ENCODE results near the gene CNOT11.
A peak's percentile ranks its signal among the peaks of the same experiment; 100 is the strongest.

CNOT11 gene

GRCh38 chr2:101282980-101283379, 30.3 kb downstream of the CNOT11 start:
- no peak for DNase-seq

GRCh38 chr2:101286684-101287083, 34.0 kb downstream of the CNOT11 start:
- no peak for DNase-seq

- DNase-seq = no peak
Measured at GRCh38 chr2:101287303-101287702, 34.6 kb downstream of the CNOT11 start.

GRCh38 chr2:101290711-101291110, 38.0 kb downstream of the CNOT11 start:
- DNase-seq = no peak

- no peak for DNase-seq
Measured at GRCh38 chr2:101291973-101292372, 39.3 kb downstream of the CNOT11 start.

GRCh38 chr2:101293544-101293943, 40.9 kb downstream of the CNOT11 start:
- no peak for DNase-seq

GRCh38 chr2:101294861-101295260, 42.2 kb downstream of the CNOT11 start:
- DNase-seq = no peak

GRCh38 chr2:101295895-101296294, 43.2 kb downstream of the CNOT11 start:
- DNase-seq = no peak

- no peak for DNase-seq
Measured at GRCh38 chr2:101296371-101296770, 43.7 kb downstream of the CNOT11 start.

GRCh38 chr2:101297383-101297782, 44.7 kb downstream of the CNOT11 start:
- DNase-seq = no peak

GRCh38 chr2:101299604-101300003, 46.9 kb downstream of the CNOT11 start:
- no peak for DNase-seq

- no peak for DNase-seq
Measured at GRCh38 chr2:101300164-101300563, 47.5 kb downstream of the CNOT11 start.

GRCh38 chr2:101300836-101301235, 48.1 kb downstream of the CNOT11 start:
- no peak for DNase-seq

GRCh38 chr2:101302016-101302415, 49.3 kb downstream of the CNOT11 start:
- no peak for DNase-seq

- no peak for DNase-seq
Measured at GRCh38 chr2:101303688-101304087, 51.0 kb downstream of the CNOT11 start.

- DNase-seq = no peak
Measured at GRCh38 chr2:101305035-101305434, 52.3 kb downstream of the CNOT11 start.

GRCh38 chr2:101305492-101306078, 52.9 kb downstream of the CNOT11 start:
- no peak for DNase-seq

- no peak for DNase-seq
Measured at GRCh38 chr2:101306410-101306809, 53.7 kb downstream of the CNOT11 start.

GRCh38 chr2:101307503-101307902, 54.8 kb downstream of the CNOT11 start:
- no peak for DNase-seq

GRCh38 chr2:101307950-101308431, 55.3 kb downstream of the CNOT11 start:
- peak; percentile 35 for DNase-seq

- peak; percentile 89 for DNase-seq
Measured at GRCh38 chr2:101308432-101309210, 55.9 kb downstream of the CNOT11 start, which contains the start of gene RNF149. TSS of gene RNF149 (minus strand) at chr2:101308701. CDS start at chr2:101308588, 113 bp downstream.

- DNase-seq = no peak
Measured at GRCh38 chr2:101310090-101310833, 57.6 kb downstream of the CNOT11 start.

GRCh38 chr2:101310834-101311695, 58.4 kb downstream of the CNOT11 start:
- DNase-seq = no peak
